H1 (cell line): Measurements from ENCODE around the gene TEAD2. TPM values are rescaled to one million over a fixed set of nuclear protein-coding genes. Genes with fewer than 3 reads are reported as not detected.

Experiments
- ATF3 ChIP-seq: IDR thresholded peaks from 2 replicates; pipeline ENCODE4 v1.6.1; 2011; ENCODE audit warnings: low read depth, mild to moderate bottlenecking, low read length; ENCODE audit not compliant: insufficient read depth
- BCL11A ChIP-seq, 2 experiments: IDR thresholded peaks; one replicate each; pipeline ENCODE4 v1.6.1; 2011; ENCODE audit warnings: low read depth in 2 of 2, low read length in 2 of 2, mild to moderate bottlenecking in 2 of 2
- CBX5 ChIP-seq: fragments of 300-800, 300-1000 bp; sonication (generic); IDR thresholded peaks from 2 replicates; pipeline ENCODE4 v1.7.1; 2016; ENCODE audit warnings: antibody characterized with exemption, low read length, low read depth
- CBX8 ChIP-seq: fragments of 300-800, 300-1000 bp; sonication (generic); IDR thresholded peaks from 2 replicates; pipeline ENCODE4 v1.7.1; 2016; ENCODE audit warnings: low read depth, low read length, borderline replicate concordance
- CHD2 ChIP-seq: IDR thresholded peaks from 2 replicates; pipeline ENCODE4 v1.6.1; 2012; ENCODE audit warnings: low read length, improper control_type of control experiment
- CREB1 ChIP-seq: IDR thresholded peaks from 2 replicates; pipeline ENCODE4 v1.6.1; 2012; ENCODE audit warnings: inconsistent platforms
- CTCF ChIP-seq, 3 experiments: IDR thresholded peaks; 1 replicate in 2 of 3; 2 replicates in 1 of 3; pipeline versions ENCODE4 v1.5.1 to v1.6.1; 2011; ENCODE audit warnings: low read length in 3 of 3, mild to moderate bottlenecking in 3 of 3, inconsistent platforms in 2 of 3, low read depth in 1 of 3, moderate library complexity in 1 of 3; ENCODE audit not compliant: insufficient read depth in 1 of 3; ENCODE audit errors: control extremely low read depth in 1 of 3
- EGR1 ChIP-seq: IDR thresholded peaks from 2 replicates; pipeline ENCODE4 v1.6.1; 2011; ENCODE audit warnings: low read depth, low read length, borderline replicate concordance
- HDAC6 ChIP-seq: IDR thresholded peaks from one replicate; pipeline ENCODE4 v1.7.1; 2012; ENCODE audit warnings: low read depth, mild to moderate bottlenecking, inconsistent platforms, low read length, moderate library complexity
- KDM1A ChIP-seq: fragments of 200-600, 300-600 bp; sonication (generic); IDR thresholded peaks from 2 replicates; pipeline ENCODE4 v1.7.1; 2016; ENCODE audit warnings: mild to moderate bottlenecking, low read length, borderline replicate concordance
- MAX ChIP-seq: IDR thresholded peaks from 2 replicates; pipeline ENCODE4 v1.6.1; 2012; ENCODE audit warnings: inconsistent platforms
- NRF1 ChIP-seq: IDR thresholded peaks from 2 replicates; pipeline ENCODE4 v1.6.1; 2011; ENCODE audit warnings: mild to moderate bottlenecking, low read depth, low read length, improper control_type of control experiment
- POLR2A ChIP-seq, 2 experiments: IDR thresholded peaks; 1 replicate in 1 of 2; 2 replicates in 1 of 2; pipeline ENCODE4 v1.6.1; 2011; ENCODE audit warnings: low read depth in 2 of 2, low read length in 2 of 2, mild to moderate bottlenecking in 2 of 2; ENCODE audit errors: control extremely low read depth in 1 of 2
- POLR2AphosphoS5 ChIP-seq: IDR thresholded peaks from 2 replicates; pipeline ENCODE4 v1.6.1; 2011; ENCODE audit warnings: low read depth, low read length
- RAD21 ChIP-seq, 2 experiments: IDR thresholded peaks in 1 of 2; conservative IDR thresholded peaks in 1 of 2; 2 replicates each; pipeline ENCODE4 v1.6.1; 2011; ENCODE audit warnings: low read depth in 2 of 2, low read length in 2 of 2, improper control_type of control experiment in 1 of 2, inconsistent platforms in 1 of 2, mild to moderate bottlenecking in 1 of 2, moderate library complexity in 1 of 2
- RFX5 ChIP-seq: IDR thresholded peaks from 2 replicates; pipeline ENCODE4 v1.6.1; 2011; ENCODE audit warnings: low read depth, low read length, improper control_type of control experiment, borderline replicate concordance
- SIRT6 ChIP-seq: IDR thresholded peaks from one replicate; pipeline ENCODE4 v1.7.1; 2012; ENCODE audit warnings: low read length, inconsistent platforms
- SP1 ChIP-seq: IDR thresholded peaks from 2 replicates; pipeline ENCODE4 v1.6.1; 2011; ENCODE audit warnings: low read depth, low read length
- USF2 ChIP-seq: IDR thresholded peaks from 2 replicates; pipeline ENCODE4 v1.6.1; 2011; ENCODE audit warnings: low read length, improper control_type of control experiment
- ZNF274 ChIP-seq: IDR thresholded peaks from 2 replicates; pipeline ENCODE4 v1.7.0; 2012; ENCODE audit warnings: low read length, borderline replicate concordance; ENCODE audit errors: extremely low read depth
- polyA plus RNA-seq, 7 experiments: library from polyadenylated mRNA; depleted of rRNA in 3 of 7; stranded (reverse) in 5 of 7; unstranded in 2 of 7; fragments of >200 nt in 5 of 7; fragments of 200-250 nt in 2 of 7; gene quantifications; 1 replicate in 5 of 7; 2 replicates in 1 of 7; 4 replicates in 1 of 7; pipeline versions ENCODE4 v1.2.1 to v1.2.3, GENCODE V29; 2011 to 2013; ENCODE audit warnings: missing spikeins in 2 of 7, mixed read lengths in 2 of 7
- total RNA-seq: library from RNA; stranded (reverse); fragmentation: NEBNext Ultra II Directional; extraction: Animal tissue kit (Norgen Biotek cat#: 25700); gene quantifications from 2 replicates; pipeline ENCODE4 v1.2.1, GENCODE V29; 2021

TEAD2 gene
- total and polyA plus RNA-seq, 2 of the 8 experiments (the other 6 are each of a cell fraction or from before 2014, with no cell fraction given): 87.6 to 146 TPM

- peak; percentile 82 for TF ChIP-seq SP1
- peak; percentile 100 for TF ChIP-seq MAX
- no peak for TF ChIP-seq ATF3
- TF ChIP-seq RFX5: no peak
- TF ChIP-seq ZNF274: no peak
- TF ChIP-seq RAD21 (IDR thresholded peaks at IDR 0.05 in 1 of 2, conservative IDR thresholded peaks at IDR 0.05 in 1 of 2; ENCODE audit: low read depth in 2 of 2, low read length in 2 of 2): no peak
- no peak for TF ChIP-seq CBX5
- no peak for TF ChIP-seq SIRT6
- no peak for TF ChIP-seq HDAC6
- TF ChIP-seq CBX8: no peak
- peak; percentile 21; the same call in 1 of the 2 replicates for TF ChIP-seq CREB1
- peak; percentile 63; the same call in 1 of the 2 replicates for TF ChIP-seq USF2
- no peak for TF ChIP-seq NRF1
- TF ChIP-seq CTCF (IDR thresholded peaks at IDR 0.05; ENCODE audit: control extremely low read depth in 1 of 3, insufficient read depth in 1 of 3, low read depth in 1 of 3, low read length in 3 of 3): no peak
- TF ChIP-seq EGR1: no peak
- TF ChIP-seq POLR2A (IDR thresholded peaks at IDR 0.05; ENCODE audit: control extremely low read depth in 1 of 2, low read depth in 2 of 2, low read length in 2 of 2): no peak; a peak in 1 of 3 replicates
- TF ChIP-seq CHD2: peak; percentile 79
- no peak for TF ChIP-seq KDM1A
- TF ChIP-seq BCL11A (IDR thresholded peaks at IDR 0.05; ENCODE audit: low read depth in 2 of 2, low read length in 2 of 2): no peak
- TF ChIP-seq POLR2AphosphoS5: peak; percentile 80; the same call in 1 of the 2 replicates
Observed at GRCh38 chr19:49339301-49340068, 22.7 kb downstream of the TEAD2 start (continued).
